Central memory CD8-positive, alpha-beta T cell (primary cell): ENCODE measurements around the gene NIPAL1.

ENCODE experiments used
- ATAC-seq: fragments of 150-1000 bp; cut with Tn5 transposase; replicated peaks from 2 replicates; pipeline ENCODE4 v1.10.0; 2022; ENCODE audit warnings: mild to moderate bottlenecking, moderate FRiP score, moderate number of reproducible peaks; ENCODE audit not compliant: poor library complexity, severe bottlenecking; ENCODE audit errors: extremely low read depth
- DNase-seq, 2 donors: peaks; one replicate each; pipeline ENCODE4 v3.0.0; 2021; ENCODE audit warnings: low spot score in 2 of 2
- H3K27ac Mint-ChIP-seq: one replicate; pipeline ENCODE4 v1.8.0; 2022; ENCODE audit warnings: low read depth, mild to moderate bottlenecking, moderate library complexity, mixed read lengths
- H3K27me3 Mint-ChIP-seq: one replicate; pipeline ENCODE4 v1.8.0; 2022; ENCODE audit warnings: mixed read lengths
- H3K36me3 Mint-ChIP-seq: one replicate; pipeline ENCODE4 v1.8.0; 2022; ENCODE audit warnings: mild to moderate bottlenecking, moderate library complexity, mixed read lengths; ENCODE audit not compliant: insufficient read depth
- H3K4me1 Mint-ChIP-seq: one replicate; pipeline ENCODE4 v1.8.0; 2022; ENCODE audit warnings: mixed read lengths
- H3K4me3 Mint-ChIP-seq: one replicate; pipeline ENCODE4 v1.8.0; 2022; ENCODE audit warnings: mild to moderate bottlenecking, moderate library complexity, mixed read lengths
- H3K9me3 Mint-ChIP-seq: one replicate; pipeline ENCODE4 v1.8.0; 2022; ENCODE audit warnings: mixed read lengths

The NIPAL1 gene

DNA sequence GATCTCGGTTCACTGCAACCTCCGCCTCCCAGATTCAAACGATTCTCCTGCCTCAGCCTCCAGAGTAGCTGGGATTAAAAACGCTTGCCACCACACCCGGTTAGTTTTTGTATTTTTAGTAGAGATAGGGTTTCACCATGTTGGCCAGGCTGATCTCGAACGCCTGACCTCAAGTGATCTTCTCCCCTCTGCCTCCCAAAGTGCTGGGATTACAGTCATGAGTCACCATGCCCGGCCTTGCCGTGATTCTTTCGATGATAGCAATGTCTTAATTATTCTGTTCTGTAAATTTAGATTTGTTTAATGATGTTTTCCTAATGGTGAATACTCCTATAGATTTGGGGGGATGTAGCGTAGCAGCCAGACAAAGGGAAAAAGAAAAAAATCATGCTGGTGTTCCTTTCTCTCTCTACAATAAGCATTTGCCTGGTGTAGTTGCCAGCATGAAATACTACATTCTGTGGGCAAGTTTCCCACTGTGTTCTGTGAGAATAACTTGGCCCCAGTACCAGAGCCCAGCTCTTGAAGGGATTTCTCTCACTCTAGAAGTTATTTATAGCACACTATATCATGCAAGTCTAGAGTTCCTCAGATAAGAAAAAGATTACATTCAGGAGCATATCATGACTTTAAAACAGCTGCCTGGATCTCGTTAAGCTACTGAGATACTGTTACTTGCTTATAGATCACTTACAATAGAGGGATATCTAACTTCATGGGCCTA lies 15.4 kb downstream of the NIPAL1 start:
- no peak for DNase-seq
- H3K4me1 Mint-ChIP-seq, result peaks cover 14% of the 10 kb centered on the region

DNA sequence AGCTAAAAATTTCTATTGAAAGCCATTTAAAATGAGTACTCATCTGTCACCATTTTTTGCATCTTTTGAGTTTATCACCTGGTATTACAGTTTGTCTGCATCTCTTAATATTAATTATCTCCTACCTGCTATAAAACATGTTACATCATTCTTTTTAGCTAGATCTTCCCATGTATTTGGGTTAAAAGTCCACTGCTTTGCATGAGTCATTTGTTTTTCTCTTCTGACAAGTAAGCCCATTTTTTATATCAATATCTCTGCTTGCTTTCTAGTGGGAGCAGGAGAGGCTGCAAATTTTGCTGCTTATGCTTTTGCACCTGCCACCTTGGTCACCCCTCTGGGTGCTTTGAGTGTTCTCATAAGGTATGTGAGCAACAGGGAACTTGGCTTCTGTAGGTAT lies 16.1 kb downstream of the NIPAL1 start:
- no peak overlapping the region for H3K27ac Mint-ChIP-seq
- DNase-seq, result no peak

More for the DNA sequence above, 15.4 kb downstream of the NIPAL1 start:
- H3K9me3 Mint-ChIP-seq, result no peaks in the 10 kb centered on the region
- no peak overlapping the region for H3K27ac Mint-ChIP-seq
- no peaks in the 10 kb centered on the region for H3K27me3 Mint-ChIP-seq
- H3K4me3 Mint-ChIP-seq, result no peak overlapping the region
- no peak for ATAC-seq
- peaks cover 2% of the 10 kb centered on the region for H3K36me3 Mint-ChIP-seq

DNA sequence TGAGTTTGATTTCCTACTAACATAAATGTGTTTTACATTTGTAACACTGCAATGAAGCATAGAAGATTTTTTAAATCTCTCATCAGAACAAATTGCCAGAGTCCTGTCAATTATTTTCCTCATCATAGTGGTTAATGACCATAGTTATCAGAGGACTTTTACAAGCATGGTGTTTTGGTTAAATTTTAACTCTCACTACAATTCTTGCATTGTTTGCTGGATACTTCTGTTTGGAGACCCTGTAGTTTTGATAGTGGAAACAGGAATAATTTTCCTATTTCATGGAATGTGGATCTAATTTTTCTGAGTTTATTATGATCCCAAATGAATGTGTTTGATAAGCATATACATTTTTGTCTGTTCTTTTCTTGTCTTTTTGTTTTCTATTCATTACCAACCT lies 16.8 kb downstream of the NIPAL1 start:
- H3K9me3 Mint-ChIP-seq, result no peaks in the 10 kb centered on the region
- H3K27me3 Mint-ChIP-seq, result no peaks in the 10 kb centered on the region
- H3K36me3 Mint-ChIP-seq, result peaks cover 2% of the 10 kb centered on the region
- peaks cover 10% of the 10 kb centered on the region for H3K4me1 Mint-ChIP-seq
- ATAC-seq (no peak), DNase-seq (no peak)
- H3K27ac Mint-ChIP-seq, result no peak overlapping the region
- H3K4me3 Mint-ChIP-seq, result no peak overlapping the region

More for the DNA sequence above, 16.1 kb downstream of the NIPAL1 start:
- peaks cover 2% of the 10 kb centered on the region for H3K36me3 Mint-ChIP-seq
- ATAC-seq, result no peak
- H3K4me1 Mint-ChIP-seq, result peaks cover 14% of the 10 kb centered on the region
- H3K27me3 Mint-ChIP-seq, result no peaks in the 10 kb centered on the region
- H3K4me3 Mint-ChIP-seq, result no peak overlapping the region
- no peaks in the 10 kb centered on the region for H3K9me3 Mint-ChIP-seq

DNA sequence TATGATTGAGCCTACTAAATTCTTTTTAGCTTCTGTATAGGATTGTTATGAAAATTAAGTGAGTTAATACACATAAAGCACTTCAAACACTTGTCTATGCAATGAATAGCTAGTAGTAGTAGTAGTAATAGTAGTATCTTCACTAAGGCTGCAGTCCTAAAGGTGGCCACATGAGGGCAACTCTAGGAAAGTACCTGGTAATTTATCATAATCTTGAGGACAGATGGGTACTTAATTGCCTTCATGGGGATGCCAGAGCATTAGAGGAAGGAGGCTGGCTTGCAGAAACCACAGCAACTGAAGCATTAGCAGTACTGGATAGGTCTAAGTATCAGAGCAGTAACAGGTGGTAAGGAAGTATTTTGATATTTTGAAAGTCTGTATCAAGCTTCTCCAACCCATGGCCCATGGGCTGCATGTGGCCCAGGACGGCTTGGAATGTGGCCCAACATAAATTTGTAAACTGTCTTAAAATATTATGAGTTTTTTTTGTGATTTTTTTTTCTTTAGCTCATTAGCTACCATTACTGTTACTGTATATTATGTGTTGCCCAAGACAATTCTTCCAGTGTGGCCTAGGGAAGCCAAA lies 17.3 kb downstream of the NIPAL1 start:
- H3K27ac Mint-ChIP-seq, result no peak overlapping the region
- DNase-seq, result peak; percentile 43 to 45
- peak; percentile 86 for ATAC-seq
- H3K4me1 Mint-ChIP-seq, result peaks cover 7% of the 10 kb centered on the region
- H3K36me3 Mint-ChIP-seq, result peaks cover 2% of the 10 kb centered on the region
- H3K27me3 Mint-ChIP-seq, result no peaks in the 10 kb centered on the region
- H3K4me3 Mint-ChIP-seq, result no peak overlapping the region
- H3K9me3 Mint-ChIP-seq, result no peaks in the 10 kb centered on the region

DNA sequence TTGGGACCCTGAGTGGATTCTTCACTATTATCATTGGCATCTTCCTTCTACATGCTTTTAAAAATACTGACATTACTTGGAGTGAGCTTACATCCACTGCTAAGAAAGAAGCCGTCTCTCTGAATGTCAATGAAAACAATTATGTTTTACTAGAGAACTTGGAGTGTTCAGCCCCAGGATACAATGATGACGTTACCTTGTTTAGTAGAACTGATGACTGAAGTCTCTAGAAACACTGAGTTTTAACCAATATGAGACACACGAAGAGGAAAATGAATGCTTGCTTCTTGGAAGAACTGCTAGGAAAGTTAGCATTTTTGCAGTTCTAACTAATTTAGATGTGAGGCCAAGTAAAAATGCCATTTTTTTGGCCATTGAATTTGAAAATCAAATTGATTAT lies 19.4 kb downstream of the NIPAL1 start:
- Mint-ChIP-seq H3K9me3 (no peaks in the 10 kb centered on the region), H3K4me1 (peaks cover 7% of the 10 kb centered on the region), H3K4me3 (no peak overlapping the region), H3K36me3 (peaks cover 2% of the 10 kb centered on the region), H3K27ac (no peak overlapping the region), H3K27me3 (peaks cover 1% of the 10 kb centered on the region)
- ATAC-seq (no peak), DNase-seq (no peak)

DNA sequence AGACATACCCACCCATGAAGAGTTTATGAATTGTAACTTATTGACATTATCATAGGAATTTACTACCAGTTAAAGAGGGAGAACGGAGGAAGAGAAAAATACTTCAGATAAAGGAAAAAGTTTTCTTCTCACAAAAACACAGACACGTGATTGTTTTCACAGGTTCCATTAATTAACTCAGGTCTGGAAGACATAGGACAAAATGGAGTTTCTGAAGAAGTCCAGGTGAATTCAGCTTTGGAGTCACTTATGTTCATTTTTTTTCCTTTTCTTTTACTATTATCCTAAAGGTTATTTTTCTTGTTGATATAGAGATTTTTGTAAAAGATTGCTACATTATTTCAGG lies 20.5 kb downstream of the NIPAL1 start:
- Mint-ChIP-seq H3K36me3 (no peaks in the 10 kb centered on the region), H3K27ac (no peak overlapping the region), H3K4me3 (no peak overlapping the region), H3K9me3 (no peaks in the 10 kb centered on the region), H3K27me3 (peaks cover 12% of the 10 kb centered on the region), H3K4me1 (peaks cover 7% of the 10 kb centered on the region)
- ATAC-seq (no peak), DNase-seq (no peak)

DNA sequence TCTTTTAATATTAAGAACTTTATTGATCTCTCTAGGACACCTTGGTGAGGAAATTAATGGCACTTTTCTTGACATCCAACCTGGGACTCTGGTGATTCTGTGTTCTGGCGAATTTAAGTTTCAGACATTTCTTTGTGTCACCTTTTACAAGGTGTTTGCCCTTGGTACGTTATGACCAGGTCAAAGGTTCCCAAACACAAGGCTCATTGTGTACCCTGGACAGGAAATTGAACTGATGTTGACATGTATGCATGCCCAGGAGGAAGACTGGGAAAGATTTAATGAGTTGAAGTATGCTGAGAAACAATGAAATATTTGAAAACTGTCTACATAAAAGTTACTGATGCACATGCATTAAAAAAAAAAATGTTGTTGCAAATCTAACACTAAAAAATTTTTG lies 22.1 kb downstream of the NIPAL1 start:
- peaks cover 16% of the 10 kb centered on the region for H3K4me1 Mint-ChIP-seq
- H3K27ac Mint-ChIP-seq, result no peak overlapping the region
- DNase-seq (no peak), ATAC-seq (no peak)
- H3K36me3 Mint-ChIP-seq, result no peaks in the 10 kb centered on the region
- peaks cover 13% of the 10 kb centered on the region for H3K27me3 Mint-ChIP-seq
- no peak overlapping the region for H3K4me3 Mint-ChIP-seq
- no peaks in the 10 kb centered on the region for H3K9me3 Mint-ChIP-seq

DNA sequence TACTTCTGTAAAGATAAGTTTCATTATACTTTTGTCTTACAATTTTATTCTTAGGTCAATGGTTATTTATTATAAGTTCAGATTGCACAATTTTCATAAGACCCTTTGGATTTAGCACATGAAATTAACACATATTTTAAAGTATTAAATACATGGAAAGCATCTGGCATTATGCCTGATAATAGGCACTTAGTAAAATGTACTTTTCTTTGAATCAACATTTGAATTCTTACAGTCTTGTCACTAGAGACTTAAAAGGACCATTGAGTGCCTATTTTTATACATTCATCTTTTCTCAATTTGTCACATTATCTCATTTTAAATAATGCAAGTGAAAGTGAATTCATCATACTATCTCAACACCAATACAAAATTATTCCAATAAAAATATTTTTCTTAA lies 23.0 kb downstream of the NIPAL1 start:
- H3K27ac Mint-ChIP-seq, result no peak overlapping the region
- ATAC-seq (no peak), DNase-seq (no peak)
- peaks cover 15% of the 10 kb centered on the region for H3K4me1 Mint-ChIP-seq
- H3K4me3 Mint-ChIP-seq, result no peak overlapping the region
- no peaks in the 10 kb centered on the region for H3K9me3 Mint-ChIP-seq
- H3K27me3 Mint-ChIP-seq, result peaks cover 13% of the 10 kb centered on the region
- H3K36me3 Mint-ChIP-seq, result no peaks in the 10 kb centered on the region

DNA sequence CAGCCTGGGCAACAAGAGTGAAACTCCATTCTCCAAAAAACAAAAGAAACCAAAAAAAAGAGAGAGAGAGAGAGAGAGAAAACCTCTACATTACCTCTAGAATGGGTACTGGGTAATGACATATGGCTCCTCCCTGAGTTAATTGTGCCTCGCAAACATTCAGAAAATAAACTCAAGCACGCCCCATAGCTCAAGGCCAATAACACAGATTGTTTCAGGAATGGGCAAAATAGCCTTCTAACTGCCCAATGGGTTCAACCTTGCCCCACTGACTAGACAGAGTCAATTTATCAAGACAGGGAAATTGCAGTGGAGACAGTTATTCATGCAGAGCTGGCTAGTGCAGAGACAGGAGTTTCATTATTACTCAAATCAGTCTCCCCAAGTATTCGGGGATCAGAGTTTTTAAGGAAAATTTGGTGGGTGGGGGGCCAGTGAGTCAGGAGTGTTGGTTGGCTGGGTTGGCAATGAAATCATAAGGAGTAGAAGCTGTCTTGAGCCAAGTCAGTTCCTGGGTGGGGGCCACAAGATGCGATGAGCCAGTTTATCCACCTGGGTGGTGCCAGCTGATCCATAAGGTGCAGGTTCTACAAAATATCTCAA lies 25.1 kb downstream of the NIPAL1 start:
- H3K27ac Mint-ChIP-seq, result no peak overlapping the region
- H3K4me3 Mint-ChIP-seq, result no peak overlapping the region
- H3K4me1 Mint-ChIP-seq, result peaks cover 33% of the 10 kb centered on the region
- DNase-seq (no peak), ATAC-seq (no peak)
- H3K9me3 Mint-ChIP-seq, result no peaks in the 10 kb centered on the region
- H3K27me3 Mint-ChIP-seq, result peaks cover 13% of the 10 kb centered on the region
- peaks cover 2% of the 10 kb centered on the region for H3K36me3 Mint-ChIP-seq

DNA sequence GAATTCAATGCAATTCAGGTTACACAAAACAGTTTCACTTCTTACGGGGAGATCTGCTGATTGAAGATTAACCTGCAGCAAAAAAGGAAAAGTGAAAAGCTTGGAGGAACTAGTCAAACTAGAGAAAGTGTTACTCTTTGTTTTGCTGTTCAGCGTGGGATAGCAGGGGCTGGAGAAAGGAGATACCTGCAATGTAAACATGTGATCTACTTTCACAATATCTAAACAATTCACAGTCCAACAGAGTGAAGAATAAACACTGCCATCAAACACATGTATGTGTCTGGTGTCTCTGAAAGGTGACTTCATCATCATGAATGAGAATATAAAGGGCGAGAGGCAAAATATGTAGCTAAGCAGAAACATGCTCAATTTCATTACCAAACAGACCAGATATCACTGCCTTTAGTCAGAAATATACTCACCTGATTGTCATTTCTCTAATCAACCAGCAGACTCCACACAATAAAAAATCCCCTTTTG lies 26.4 kb downstream of the NIPAL1 start:
- ATAC-seq (no peak), DNase-seq (no peak)
- Mint-ChIP-seq H3K27ac (no peak overlapping the region), H3K4me1 (peaks cover 47% of the 10 kb centered on the region), H3K9me3 (no peaks in the 10 kb centered on the region), H3K27me3 (peaks cover 13% of the 10 kb centered on the region), H3K4me3 (no peak overlapping the region), H3K36me3 (peaks cover 2% of the 10 kb centered on the region)

DNA sequence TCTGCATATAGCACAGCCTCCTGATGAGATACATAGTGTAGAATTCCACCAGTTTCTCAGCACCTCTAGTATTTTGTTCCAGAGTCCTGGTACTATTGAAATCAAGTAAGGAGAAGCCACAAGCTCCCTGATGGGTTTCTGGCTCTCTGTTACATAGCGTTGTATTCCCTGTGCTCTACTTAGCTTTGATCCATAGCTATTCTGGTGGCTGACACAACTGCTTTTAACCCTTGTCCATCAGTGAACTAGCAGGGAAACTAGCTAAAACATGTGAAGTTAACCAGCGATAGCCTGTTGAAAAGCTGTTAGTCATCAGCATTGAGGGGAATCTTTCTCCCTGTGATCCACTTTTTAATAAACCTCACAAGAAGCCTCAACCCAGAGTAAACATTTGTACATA lies 26.9 kb downstream of the NIPAL1 start:
- DNase-seq (no peak), ATAC-seq (no peak)
- Mint-ChIP-seq H3K9me3 (no peaks in the 10 kb centered on the region), H3K27ac (no peak overlapping the region), H3K4me3 (no peak overlapping the region), H3K4me1 (peaks cover 50% of the 10 kb centered on the region), H3K27me3 (peaks cover 13% of the 10 kb centered on the region), H3K36me3 (peaks cover 2% of the 10 kb centered on the region)

DNA sequence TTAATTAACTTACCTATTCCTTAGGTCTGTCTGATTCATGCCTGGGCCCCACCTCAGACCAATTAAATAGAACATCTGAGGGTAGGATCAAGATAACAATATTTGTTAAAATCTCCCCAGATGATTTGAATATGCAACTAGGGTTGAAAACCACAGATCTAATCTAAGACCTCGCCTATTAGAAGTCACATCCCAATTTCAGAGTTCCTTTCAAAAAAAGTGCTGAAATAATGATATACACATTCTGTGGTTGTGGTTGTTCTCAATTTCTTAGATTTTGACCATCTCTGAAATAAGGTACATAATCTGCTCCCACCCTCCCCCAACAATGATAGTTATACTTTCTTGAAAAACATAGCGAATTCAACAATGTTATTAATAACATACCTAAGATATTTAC lies 27.7 kb downstream of the NIPAL1 start:
- ATAC-seq (no peak), DNase-seq (no peak)
- Mint-ChIP-seq H3K36me3 (peaks cover 2% of the 10 kb centered on the region), H3K4me3 (no peak overlapping the region), H3K27ac (no peak overlapping the region), H3K9me3 (no peaks in the 10 kb centered on the region), H3K4me1 (peaks cover 52% of the 10 kb centered on the region), H3K27me3 (peaks cover 13% of the 10 kb centered on the region)

DNA sequence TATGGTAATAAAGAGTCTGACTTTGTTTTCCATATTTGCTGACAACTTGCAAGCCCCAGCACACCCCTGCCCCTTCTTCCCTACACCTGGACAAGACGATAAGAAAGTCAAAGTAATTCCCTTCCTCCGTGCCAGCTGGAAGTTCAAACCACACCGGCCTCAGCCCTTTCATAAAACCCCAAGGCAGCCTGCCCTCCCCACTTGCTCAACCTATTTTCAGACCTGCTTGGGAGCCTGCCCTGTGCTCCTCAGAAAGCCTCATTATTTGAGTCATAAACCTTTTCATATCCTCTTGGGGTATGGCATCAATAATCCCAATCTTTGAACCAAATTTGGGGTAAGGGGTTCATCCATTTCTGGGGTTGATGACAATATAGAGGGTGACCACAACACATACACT lies 29.5 kb downstream of the NIPAL1 start:
- Mint-ChIP-seq H3K27me3 (peaks cover 22% of the 10 kb centered on the region), H3K4me1 (peaks cover 56% of the 10 kb centered on the region), H3K9me3 (no peaks in the 10 kb centered on the region), H3K4me3 (no peak overlapping the region), H3K36me3 (peaks cover 2% of the 10 kb centered on the region), H3K27ac (no peak overlapping the region)
- no peak for DNase-seq
- ATAC-seq, result no peak
